Stimulated activated CD8-positive, alpha-beta memory T cell treated with anti-CD3 and anti-CD28 coated beads, Interleukin-12 subunit alpha, Interleukin-12 subunit beta, amount 100 ng/mL, for 24 hours (primary cell): ENCODE measurements around the gene MERTK.

Source experiments
- DNase-seq: peaks from one replicate; pipeline ENCODE4 v3.0.0-alpha.2; 2020; ENCODE audit errors: extremely low read depth

Gene MERTK

GRCh38 chr2:112075490-112076260 lies 177.3 kb downstream of the MERTK start:
- no peak for DNase-seq

GRCh38 chr2:112077814-112078213 lies 179.4 kb downstream of the MERTK start:
- no peak for DNase-seq
